ENCODE results near the gene TMEM123. TPM values are rescaled to one million over a fixed set of nuclear protein-coding genes. Genes with fewer than 3 reads are reported as not detected.

The TMEM123 gene
- total and polyA plus RNA-seq, 2 of the 13 experiments (the other 11 are each of a cell fraction or from before 2014, with no cell fraction given), result 365 to 2,761 TPM

DNA sequence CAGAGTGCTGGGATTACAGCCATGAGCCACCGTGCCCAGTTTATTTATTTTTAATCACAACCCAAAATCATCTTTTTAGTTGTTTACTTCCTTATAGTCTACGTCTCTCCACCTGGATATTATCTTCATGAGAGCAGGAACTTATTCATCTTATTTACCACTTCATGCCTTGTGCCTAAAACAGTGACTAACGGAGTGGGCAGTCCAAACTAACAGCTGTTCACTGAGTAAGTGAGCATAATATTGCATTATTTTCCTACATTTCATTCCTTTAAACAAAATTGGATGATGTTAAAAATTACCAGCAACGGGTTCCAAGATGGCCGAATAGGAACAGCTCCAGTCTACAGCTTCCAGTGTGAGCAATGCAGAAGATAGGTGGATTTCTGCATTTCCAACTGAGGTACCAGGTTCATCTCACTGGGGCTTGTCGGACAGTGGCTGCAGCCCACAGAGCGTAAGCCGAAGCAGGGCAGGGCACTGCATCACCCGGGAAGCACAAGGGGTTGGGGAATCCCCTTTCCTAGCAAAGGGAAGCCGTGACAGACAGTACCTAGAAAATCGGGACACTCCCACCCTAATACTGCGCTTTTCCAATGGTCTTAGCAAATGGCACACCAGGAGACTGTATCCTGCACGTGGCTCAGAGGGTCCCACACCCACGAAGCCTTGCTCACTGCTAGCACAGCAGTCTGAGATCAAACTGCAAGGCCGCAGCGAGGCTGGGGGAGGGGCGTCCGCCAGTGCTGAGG, 14.1 kb downstream of the TMEM123 start (continued):
- TF ChIP-seq, protein P1, sequence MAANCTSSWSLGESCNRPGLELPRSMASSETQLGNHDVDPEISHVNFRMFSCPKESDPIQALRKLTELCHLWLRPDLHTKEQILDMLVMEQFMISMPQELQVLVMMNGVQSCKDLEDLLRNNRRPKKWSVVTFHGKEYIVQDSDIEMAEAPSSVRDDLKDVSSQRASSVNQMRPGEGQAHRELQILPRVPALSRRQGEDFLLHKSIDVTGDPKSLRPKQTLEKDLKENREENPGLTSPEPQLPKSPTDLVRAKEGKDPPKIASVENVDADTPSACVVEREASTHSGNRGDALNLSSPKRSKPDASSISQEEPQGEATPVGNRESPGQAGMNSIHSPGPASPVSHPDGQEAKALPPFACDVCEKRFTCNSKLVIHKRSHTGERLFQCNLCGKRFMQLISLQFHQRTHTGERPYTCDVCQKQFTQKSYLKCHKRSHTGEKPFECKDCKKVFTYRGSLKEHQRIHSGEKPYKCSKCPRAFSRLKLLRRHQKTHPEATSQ (CRISPR knock-in tag; IDR thresholded peaks at IDR 0.05; ENCODE audit: borderline replicate concordance), result peak; percentile 66; the same call in 1 of the 2 replicates
- TF ChIP-seq ZNF280D (CRISPR knock-in tag; IDR thresholded peaks at IDR 0.05) (peak; percentile 70), ARNT (IDR thresholded peaks at IDR 0.05) (no peak), ZNF687 (CRISPR knock-in tag; IDR thresholded peaks at IDR 0.05) (peak; percentile 98), ZNF629 (CRISPR knock-in tag; conservative IDR thresholded peaks at IDR 0.05) (0 out of 2 replicates have a peak, but pooled peaks have one; percentile 19), TCF7L2 (IDR thresholded peaks at IDR 0.05; ENCODE audit: low read depth, low read length) (no peak), ZNF264 (CRISPR knock-in tag; IDR thresholded peaks at IDR 0.05) (no peak), ZNF143 (CRISPR knock-in tag; IDR thresholded peaks at IDR 0.05) (no peak), ZNF766 (CRISPR knock-in tag; IDR thresholded peaks at IDR 0.05; ENCODE audit: borderline replicate concordance) (0 out of 2 replicates have a peak, but pooled peaks have one; percentile 42), ZNF792 (CRISPR knock-in tag; IDR thresholded peaks at IDR 0.05) (peak; percentile 60; the same call in 1 of the 2 replicates), SIN3B (IDR thresholded peaks at IDR 0.05; ENCODE audit: low read length) (no peak), TCF12 (IDR thresholded peaks at IDR 0.05) (no peak), TCF12 (CRISPR knock-in tag; IDR thresholded peaks at IDR 0.05) (no peak)
- TF ChIP-seq, protein P2, sequence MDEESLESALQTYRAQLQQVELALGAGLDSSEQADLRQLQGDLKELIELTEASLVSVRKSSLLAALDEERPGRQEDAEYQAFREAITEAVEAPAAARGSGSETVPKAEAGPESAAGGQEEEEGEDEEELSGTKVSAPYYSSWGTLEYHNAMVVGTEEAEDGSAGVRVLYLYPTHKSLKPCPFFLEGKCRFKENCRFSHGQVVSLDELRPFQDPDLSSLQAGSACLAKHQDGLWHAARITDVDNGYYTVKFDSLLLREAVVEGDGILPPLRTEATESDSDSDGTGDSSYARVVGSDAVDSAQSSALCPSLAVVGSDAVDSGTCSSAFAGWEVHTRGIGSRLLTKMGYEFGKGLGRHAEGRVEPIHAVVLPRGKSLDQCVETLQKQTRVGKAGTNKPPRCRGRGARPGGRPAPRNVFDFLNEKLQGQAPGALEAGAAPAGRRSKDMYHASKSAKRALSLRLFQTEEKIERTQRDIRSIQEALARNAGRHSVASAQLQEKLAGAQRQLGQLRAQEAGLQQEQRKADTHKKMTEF (CRISPR knock-in tag; IDR thresholded peaks at IDR 0.05), result peak; percentile 63; the same call in 1 of the 2 replicates
- TF ChIP-seq, protein P3, sequence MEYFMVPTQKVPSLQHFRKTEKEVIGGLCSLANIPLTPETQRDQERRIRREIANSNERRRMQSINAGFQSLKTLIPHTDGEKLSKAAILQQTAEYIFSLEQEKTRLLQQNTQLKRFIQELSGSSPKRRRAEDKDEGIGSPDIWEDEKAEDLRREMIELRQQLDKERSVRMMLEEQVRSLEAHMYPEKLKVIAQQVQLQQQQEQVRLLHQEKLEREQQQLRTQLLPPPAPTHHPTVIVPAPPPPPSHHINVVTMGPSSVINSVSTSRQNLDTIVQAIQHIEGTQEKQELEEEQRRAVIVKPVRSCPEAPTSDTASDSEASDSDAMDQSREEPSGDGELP (IDR thresholded peaks at IDR 0.05; ENCODE audit: borderline replicate concordance, low read depth), result no peak
- TF ChIP-seq, protein P4, sequence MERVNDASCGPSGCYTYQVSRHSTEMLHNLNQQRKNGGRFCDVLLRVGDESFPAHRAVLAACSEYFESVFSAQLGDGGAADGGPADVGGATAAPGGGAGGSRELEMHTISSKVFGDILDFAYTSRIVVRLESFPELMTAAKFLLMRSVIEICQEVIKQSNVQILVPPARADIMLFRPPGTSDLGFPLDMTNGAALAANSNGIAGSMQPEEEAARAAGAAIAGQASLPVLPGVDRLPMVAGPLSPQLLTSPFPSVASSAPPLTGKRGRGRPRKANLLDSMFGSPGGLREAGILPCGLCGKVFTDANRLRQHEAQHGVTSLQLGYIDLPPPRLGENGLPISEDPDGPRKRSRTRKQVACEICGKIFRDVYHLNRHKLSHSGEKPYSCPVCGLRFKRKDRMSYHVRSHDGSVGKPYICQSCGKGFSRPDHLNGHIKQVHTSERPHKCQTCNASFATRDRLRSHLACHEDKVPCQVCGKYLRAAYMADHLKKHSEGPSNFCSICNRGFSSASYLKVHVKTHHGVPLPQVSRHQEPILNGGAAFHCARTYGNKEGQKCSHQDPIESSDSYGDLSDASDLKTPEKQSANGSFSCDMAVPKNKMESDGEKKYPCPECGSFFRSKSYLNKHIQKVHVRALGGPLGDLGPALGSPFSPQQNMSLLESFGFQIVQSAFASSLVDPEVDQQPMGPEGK (CRISPR knock-in tag; IDR thresholded peaks at IDR 0.05), result 0 out of 2 replicates have a peak, but pooled peaks have one; percentile 22

Data from HepG2 (cell line).